ENCODE data around the gene VHLL. TPM values are rescaled to one million over a fixed set of nuclear protein-coding genes. Genes with fewer than 3 reads are reported as not detected.

The VHLL gene
- total RNA-seq, 1 experiment from 2014 or later = not detected

GRCh38 chr1:156338180-156338976 is 39.3 kb upstream of the VHLL start, which contains the start of the genes CCT3 and TSACC:
Gene CCT3, minus strand, starts transcription at chr1:156338292. Its CDS starts 108 bp downstream, at chr1:156338184.
Gene TSACC, plus strand, starts transcription at chr1:156338526. Its CDS starts 1,232 bp downstream, at chr1:156339758.
- Histone ChIP-seq H2BK120ac (ENCODE audit: low read depth, low read length, poor library complexity, severe bottlenecking) (no peak within 1 kb of the TSS), H2AK5ac (ENCODE audit: insufficient read length, low read length) (no peak within 1 kb of the TSS), H2BK12ac (ENCODE audit: insufficient read length, low read depth, low read length) (no peak within 1 kb of the TSS), H3K9me3 (ENCODE audit: control insufficient read depth, low read depth, low read length) (no peaks in the 10 kb centered on the region), H2BK15ac (ENCODE audit: low read depth, low read length) (no peak within 1 kb of the TSS), H3T11ph (ENCODE audit: low read length) (no peak within 1 kb of the TSS), H3K79me1 (ENCODE audit: insufficient read depth, low read depth, low read length, poor library complexity, severe bottlenecking) (no peaks in the 10 kb centered on the region), H3K14ac (ENCODE audit: insufficient read depth, low read length) (peak within 1 kb of the TSS; percentile 79; the same call in 1 of the 2 replicates), H3K4me2 (ENCODE audit: insufficient read depth, insufficient read length, low read length) (peak within 1 kb of the TSS; percentile 86), H4K91ac (ENCODE audit: insufficient read length, low read depth, low read length) (no peak within 1 kb of the TSS), H3K9ac (ENCODE audit: extremely low read depth, insufficient read length, low read length) (peak within 1 kb of the TSS; percentile 72), H2BK5ac (ENCODE audit: insufficient read length, low read length) (no peak within 1 kb of the TSS), H3K79me2 (ENCODE audit: insufficient read depth, low read length) (peaks cover 24% of the 10 kb centered on the region), H3K23me2 (ENCODE audit: insufficient read length, low read depth, low read length, poor library complexity, severe bottlenecking) (peaks cover 7% of the 10 kb centered on the region), H3K56ac (ENCODE audit: insufficient read length, low read depth, low read length) (no peak within 1 kb of the TSS), H4K8ac (replicated peaks; ENCODE audit: insufficient read length, low read depth, low read length) (no peak within 1 kb of the TSS), H3K27me3 (ENCODE audit: insufficient read depth, low read length) (no peaks in the 10 kb centered on the region), H2AFZ (ENCODE audit: low read length) (no peak within 1 kb of the TSS), H3K4me1 (ENCODE audit: insufficient read depth, low read length) (0 out of 2 replicates have a peak, but pooled peaks cover 2% of the 10 kb centered on the region), H4K20me1 (ENCODE audit: control insufficient read depth, insufficient read depth, insufficient read length) (no peaks in the 10 kb centered on the region), H3K23ac (ENCODE audit: insufficient read length, low read depth, low read length) (no peak within 1 kb of the TSS), H2BK20ac (ENCODE audit: low read depth, low read length, poor library complexity, severe bottlenecking) (no peak within 1 kb of the TSS), H3K27ac (ENCODE audit: insufficient read length, low read depth, low read length) (no peak within 1 kb of the TSS), H3K4ac (ENCODE audit: low read depth, low read length) (no peak within 1 kb of the TSS), H3K18ac (ENCODE audit: insufficient read length, low read depth, low read length) (peak within 1 kb of the TSS; percentile 90), H4K5ac (ENCODE audit: insufficient read length, low read depth, low read length) (no peak within 1 kb of the TSS)
- no peak for TF ChIP-seq CTCF (conservative IDR thresholded peaks at IDR 0.05)
- WGBS (ENCODE audit: extremely low coverage, insufficient read length, low lambda C conversion rate) = no CpG with 5 or more reads among the region's 47 CpGs
- H3K27ac Mint-ChIP-seq = peak within 1 kb of the TSS; percentile 94 to 99 (median 96)
- peaks cover 14 to 23% of the 10 kb centered on the region in 2 experiments for H3K4me1 Mint-ChIP-seq
- no peaks in the 10 kb centered on the region; a peak in 2 of 5 replicates for H3K9me3 Mint-ChIP-seq
- peak within 1 kb of the TSS; percentile 97 to 98 for H3K4me3 Mint-ChIP-seq
- no peaks in the 10 kb centered on the region; the same call in 1 of the 2 replicates for H3K27me3 Mint-ChIP-seq (ENCODE audit: low read depth)
- peak; percentile 100 for DNase-seq
- H3K36me3 Mint-ChIP-seq (ENCODE audit: insufficient read depth in 1 of 3, low read depth in 3 of 3) = peaks cover 30 to 44% (median 39%) of the 10 kb centered on the region in 3 experiments
